Fibroblast of villous mesenchyme (primary cell): ENCODE results near the gene RAPGEF2. TPM values are rescaled to one million over a fixed set of nuclear protein-coding genes. Genes with fewer than 3 reads are reported as not detected.
"Not testable (repeated sequence)": the region's sequence is repeated elsewhere in the genome, so short reads cannot be mapped to it uniquely, and the experiment has no call there.

Experiments
- DNase-seq: peaks from one replicate; pipeline ENCODE4 v3.0.0-alpha.2; 2010; ENCODE audit warnings: low read depth
- H3K4me3 ChIP-seq: 2 replicates; pipeline ENCODE4 v1.5.1; 2011; ENCODE audit warnings: low read depth, mild to moderate bottlenecking, low read length
- total RNA-seq: library from RNA; depleted of rRNA; stranded (reverse); fragments of >200 nt; gene quantifications from 2 replicates; pipeline ENCODE4 v1.2.3, GENCODE V29; 2012
- TF ChIP-seq, protein P1 (sequence below): IDR thresholded peaks from 2 replicates; pipeline ENCODE4 v1.5.1; 2012; ENCODE audit warnings: low read depth, mild to moderate bottlenecking, low read length; ENCODE audit not compliant: insufficient read depth

The RAPGEF2 gene
- total RNA-seq, 1 donor: 47.1 TPM

DNA sequence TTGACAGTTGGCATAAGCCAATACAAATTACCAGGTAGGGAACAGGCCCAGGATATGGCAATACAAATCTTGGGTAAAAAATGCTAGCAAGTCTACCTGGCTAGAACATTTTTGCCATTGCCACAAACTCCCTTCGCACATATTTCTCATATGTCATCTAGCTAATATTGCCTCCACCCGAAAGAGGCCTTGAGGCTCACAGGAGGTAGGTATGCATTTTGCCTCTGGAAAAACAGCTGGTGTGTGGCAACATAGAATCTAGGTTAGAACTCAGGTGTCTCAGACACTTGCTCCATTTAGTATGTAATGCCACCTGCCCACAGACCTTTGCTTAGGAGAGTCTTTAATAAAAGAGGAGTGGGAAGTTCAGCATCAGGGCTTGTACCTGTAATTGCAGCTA lies 16.3 kb upstream of the RAPGEF2 start:
- TF ChIP-seq, protein P1, sequence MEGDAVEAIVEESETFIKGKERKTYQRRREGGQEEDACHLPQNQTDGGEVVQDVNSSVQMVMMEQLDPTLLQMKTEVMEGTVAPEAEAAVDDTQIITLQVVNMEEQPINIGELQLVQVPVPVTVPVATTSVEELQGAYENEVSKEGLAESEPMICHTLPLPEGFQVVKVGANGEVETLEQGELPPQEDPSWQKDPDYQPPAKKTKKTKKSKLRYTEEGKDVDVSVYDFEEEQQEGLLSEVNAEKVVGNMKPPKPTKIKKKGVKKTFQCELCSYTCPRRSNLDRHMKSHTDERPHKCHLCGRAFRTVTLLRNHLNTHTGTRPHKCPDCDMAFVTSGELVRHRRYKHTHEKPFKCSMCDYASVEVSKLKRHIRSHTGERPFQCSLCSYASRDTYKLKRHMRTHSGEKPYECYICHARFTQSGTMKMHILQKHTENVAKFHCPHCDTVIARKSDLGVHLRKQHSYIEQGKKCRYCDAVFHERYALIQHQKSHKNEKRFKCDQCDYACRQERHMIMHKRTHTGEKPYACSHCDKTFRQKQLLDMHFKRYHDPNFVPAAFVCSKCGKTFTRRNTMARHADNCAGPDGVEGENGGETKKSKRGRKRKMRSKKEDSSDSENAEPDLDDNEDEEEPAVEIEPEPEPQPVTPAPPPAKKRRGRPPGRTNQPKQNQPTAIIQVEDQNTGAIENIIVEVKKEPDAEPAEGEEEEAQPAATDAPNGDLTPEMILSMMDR: no peak
- DNase-seq: no peak
- no peak overlapping the region for H3K4me3 ChIP-seq

DNA sequence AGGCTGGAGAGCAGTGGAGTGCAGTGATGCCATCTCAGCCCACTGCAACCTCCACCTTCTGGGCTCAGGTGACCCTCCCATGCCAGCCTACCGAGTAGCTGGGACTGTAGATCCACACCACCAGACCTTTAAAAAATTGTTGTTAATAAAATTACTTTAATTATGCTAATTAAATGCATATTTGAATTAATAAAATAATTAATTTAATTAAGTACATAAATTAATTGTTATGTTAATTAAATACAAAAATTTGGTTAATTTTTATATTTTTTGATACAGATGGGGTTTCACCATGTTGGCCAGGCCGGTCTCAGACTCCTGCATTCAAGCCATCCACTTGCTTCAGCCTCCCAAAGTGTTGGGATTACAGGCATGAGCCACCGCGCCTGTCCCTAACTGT lies 12.6 kb upstream of the RAPGEF2 start:
- TF ChIP-seq, protein P1: no peak
- DNase-seq: no peak
- H3K4me3 ChIP-seq: no peak overlapping the region

DNA sequence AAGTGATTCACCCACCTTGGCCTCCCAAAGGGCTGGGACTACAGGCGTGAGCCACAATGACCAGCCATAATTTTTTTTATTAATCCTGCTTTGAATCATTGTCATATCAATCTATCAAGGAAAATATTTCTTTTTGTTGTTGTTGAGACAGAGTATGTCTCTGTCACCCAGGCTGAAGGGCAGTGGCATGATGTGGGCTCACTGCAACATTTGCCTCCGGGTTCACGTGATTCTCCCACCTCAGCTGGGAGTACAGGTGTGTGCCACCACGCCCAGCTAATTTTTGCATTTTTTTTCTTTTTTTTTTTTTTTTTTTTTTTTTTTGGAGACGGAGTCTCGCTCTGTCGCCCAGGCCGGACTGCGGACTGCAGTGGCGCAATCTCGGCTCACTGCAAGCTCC lies 8.7 kb upstream of the RAPGEF2 start:
- H3K4me3 ChIP-seq, DNase-seq: not testable (repeated sequence)

DNA sequence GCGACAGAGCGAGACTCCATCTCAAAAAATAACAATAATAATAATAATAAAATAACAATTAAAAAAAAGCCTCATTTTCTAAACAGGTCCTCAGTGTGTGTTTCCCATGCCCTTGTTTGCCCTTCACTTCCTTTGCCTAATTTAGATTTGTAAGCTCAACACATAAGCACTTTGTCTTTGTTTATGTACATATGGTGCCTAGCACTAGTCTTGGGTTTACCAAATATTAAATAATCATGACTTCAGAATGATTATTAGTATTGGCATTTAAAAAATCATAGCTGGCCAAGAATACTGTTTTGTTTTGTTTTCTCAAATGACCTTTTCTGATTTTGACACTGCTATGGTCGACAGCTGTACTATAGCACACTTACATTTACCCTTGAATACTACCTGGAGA lies 6.4 kb upstream of the RAPGEF2 start:
- no peak for DNase-seq
- H3K4me3 ChIP-seq: no peak overlapping the region
- TF ChIP-seq, protein P1: no peak

DNA sequence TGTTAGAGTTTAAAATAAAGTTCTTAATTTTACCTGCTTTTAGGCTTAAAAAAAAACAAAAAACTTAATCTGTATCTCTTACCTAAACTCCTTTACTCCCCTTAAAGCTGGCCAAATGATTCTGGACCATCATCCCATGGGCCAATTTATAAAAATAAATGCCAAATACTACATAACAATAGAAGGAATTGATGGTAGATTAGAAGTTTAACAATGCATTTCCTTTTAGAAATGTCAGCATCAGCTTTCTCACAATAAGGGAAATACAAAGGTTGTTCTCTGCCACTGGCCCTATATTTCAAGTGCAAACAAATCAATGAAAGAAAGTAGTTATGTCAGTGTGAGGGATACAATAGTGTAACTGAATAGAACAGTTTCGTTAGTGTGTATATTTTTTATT lies 5.7 kb upstream of the RAPGEF2 start:
- TF ChIP-seq, protein P1: no peak
- no peak overlapping the region for H3K4me3 ChIP-seq
- DNase-seq: no peak

DNA sequence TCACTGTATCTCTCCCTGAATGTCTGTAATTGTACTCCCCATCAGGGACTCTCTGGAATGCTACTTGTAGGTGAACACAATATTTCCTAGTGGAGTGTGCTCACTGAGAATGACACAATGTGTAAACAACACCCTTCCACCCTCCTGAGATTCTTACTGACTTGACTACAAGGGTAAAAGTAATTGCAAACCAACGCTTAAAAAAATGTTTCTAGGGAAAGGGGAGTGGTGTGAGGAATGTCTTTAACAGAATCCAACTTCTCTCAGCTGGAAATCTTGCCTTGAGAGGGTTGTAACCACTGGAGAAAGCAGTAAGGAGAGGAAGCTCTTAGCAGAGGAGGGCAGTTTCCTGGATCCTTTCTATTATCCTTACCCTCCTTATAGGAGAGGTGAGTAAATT lies 5.1 kb upstream of the RAPGEF2 start:
- H3K4me3 ChIP-seq: no peak overlapping the region
- no peak for DNase-seq

DNA sequence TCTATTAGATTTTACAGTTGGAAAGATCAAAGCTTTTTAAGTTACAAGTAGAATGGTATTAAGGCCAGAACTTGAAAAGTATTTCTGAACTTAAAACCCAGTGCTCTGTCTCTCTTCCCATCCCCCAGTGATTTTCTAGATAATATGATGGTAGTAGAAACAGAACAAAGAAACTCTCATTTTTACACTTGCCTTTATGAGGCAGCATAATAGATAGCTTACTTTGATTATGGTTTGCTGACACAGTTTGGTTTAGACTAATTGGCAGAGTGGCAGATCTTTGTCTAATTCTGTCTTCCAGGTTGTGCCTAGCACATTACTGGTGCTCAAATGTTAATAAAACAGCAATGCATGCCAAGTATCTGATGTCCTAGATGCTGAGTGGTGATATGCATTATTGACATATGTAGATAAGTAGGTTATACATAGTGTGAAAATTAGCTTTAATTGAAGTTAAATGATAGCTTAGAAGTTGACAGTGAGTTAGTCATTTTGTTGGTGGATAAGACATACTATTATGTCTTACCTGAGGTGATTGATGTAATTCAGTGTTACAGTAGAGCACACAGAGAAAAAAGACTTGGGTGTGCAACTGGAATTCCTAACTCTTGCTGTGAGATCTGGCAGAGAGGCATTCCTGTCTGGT lies 4.3 kb upstream of the RAPGEF2 start:
- TF ChIP-seq, protein P1: no peak
- no peak for DNase-seq
- no peak overlapping the region for H3K4me3 ChIP-seq

More for the DNA sequence above, 5.1 kb upstream of the RAPGEF2 start:
- TF ChIP-seq, protein P1: no peak
